NCI-H748 treated with DMSO at 0.1 percent for 48 hours (cell line): ENCODE measurements around the gene KIR3DL3.
A peak's percentile ranks its signal among the peaks of the same experiment; 100 is the strongest.
"Not testable (repeated sequence)": the region's sequence is repeated elsewhere in the genome, so short reads cannot be mapped to it uniquely, and the experiment has no call there.

Source experiments
- DNase-seq: peaks from one replicate; lab custom pipeline; 2025; lab: John Stamatoyannopoulos, UW

Gene KIR3DL3

DNA sequence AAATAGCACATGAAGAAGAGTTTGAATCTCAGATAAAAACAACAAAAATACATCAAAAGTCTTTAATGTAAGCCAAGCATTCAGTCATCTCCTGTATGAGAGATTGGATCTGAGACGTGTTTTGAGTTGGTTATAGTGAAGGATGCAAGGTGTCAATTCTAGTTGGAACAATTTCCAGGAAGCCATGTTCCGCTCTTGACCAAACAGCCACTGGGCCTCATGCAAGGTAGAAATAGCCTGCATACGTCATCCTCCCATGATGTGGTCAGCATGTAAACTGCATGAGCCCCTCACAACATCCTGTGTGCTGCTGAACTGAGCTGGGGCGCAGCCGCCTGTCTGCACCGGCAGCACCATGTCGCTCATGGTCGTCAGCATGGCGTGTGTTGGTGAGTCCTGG lies at the start of gene KIR3DL3:
KIR3DL3 (plus strand) TSS at position 301 of the 400 bp plus-strand sequence; CDS start at position 356, 55 bp downstream.
- no peak for DNase-seq

DNA sequence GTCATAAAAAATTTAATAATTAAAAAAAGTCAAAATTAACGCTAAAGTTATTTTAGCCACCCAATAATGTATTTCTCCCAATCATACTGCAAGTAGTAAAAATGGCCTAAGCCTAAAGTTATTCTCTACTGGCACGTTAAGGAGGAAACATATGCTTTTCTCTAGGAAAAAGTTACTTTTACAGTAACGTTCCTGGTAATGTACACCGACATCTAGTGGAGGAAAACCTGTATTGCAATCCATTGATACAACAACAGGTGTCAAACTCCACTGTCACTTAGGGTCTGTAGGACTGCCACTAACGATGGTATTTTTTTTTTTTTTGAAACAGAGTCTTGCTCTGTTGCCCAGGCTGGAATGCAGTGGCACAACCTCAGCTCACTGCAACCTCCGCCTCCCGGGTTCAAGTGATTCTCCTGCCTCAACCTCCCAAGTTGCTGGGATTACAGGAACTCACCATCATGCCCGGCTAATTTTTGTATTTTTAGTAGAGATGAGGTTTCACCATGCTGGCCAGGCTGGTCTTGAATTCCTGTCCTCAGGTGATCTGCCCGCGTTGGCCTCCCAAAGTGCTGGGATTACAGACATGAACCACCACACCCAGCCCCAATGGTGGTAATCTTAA lies 47.9 kb upstream of the KIR3DL3 start:
- peak; percentile 3 for DNase-seq

DNA sequence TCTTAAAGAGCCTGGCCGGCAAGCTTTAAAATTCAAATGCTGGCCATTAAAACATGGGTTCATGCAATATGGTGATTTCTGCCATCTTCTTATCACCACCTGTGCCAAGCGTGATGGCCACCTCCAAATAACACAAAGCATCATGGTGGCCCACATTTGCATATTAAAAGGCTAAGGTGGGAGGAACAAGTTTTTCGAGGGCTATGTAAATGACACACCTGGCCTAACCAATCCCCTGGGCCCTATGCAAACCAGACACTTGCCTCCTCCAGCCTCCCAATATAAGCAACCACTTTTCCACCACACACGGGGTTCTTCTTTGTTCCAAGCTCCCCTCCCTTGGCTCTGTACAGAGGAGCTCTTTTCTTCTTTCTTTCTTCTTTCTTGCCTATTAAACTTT lies 47.0 kb upstream of the KIR3DL3 start:
- no peak for DNase-seq

DNA sequence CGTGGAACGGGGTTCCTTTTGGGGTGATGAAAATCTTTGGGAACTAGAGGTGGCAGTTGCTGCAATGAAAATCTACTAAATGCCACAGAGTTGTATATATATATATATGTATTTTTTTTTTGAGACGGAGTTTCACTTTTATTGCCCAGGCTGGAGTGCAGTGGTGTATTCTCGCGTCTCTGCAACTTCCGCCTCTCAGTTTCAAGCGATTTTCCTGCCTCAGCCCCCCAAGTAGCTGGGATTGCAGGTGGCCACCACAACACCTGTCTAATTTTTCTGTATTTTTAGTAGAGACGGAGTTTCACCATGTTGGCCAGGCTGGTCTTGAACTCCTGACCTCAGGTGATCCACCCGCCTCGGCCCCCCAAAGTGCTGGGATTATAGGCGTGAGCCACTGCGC lies 42.6 kb upstream of the KIR3DL3 start:
- DNase-seq = not testable (repeated sequence)

DNA sequence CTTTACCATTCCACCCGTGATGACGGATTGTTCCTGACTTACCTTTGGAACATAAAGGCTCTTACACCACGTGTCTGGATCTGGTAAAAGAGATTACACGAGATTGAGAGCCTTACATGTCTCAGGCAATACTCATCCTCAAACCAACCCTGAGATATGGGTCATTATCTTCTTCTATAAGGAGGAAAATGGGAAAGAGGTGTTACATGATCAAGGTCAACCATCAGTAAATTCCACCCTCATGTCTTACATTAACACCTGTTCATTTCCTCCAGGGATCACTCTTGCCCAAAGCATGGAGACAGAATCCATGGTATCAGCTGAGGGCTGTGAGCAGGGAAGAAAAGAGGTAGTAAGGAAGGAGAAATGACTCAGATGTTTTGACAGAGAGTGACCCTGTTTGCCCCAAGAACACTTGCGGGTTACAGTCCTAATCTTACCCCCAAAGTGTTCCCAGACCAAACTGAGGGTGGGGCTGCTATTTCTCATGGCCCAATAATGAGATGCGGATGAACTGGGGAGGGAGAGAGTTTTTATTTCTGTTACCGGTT lies 41.9 kb upstream of the KIR3DL3 start:
- DNase-seq = no peak

DNA sequence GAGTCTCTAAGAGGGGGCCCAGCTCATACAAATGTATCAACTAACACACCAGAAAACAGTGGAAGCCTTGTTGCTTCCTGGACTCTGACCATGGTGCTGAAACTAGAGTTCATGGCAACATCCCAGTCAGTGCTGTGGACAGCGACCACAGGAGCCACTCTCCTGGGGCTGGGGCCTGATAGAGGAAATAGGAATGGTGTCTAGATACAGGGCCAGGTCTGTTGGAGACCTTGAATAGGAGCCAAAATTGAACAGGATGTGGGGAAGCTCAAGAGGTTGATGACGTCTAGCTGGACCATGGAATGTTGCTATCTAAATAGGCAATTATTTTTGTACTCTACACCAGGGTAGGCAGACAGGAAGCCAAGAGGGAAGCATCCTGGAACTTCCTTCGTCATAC lies 39.7 kb upstream of the KIR3DL3 start:
- DNase-seq = no peak

DNA sequence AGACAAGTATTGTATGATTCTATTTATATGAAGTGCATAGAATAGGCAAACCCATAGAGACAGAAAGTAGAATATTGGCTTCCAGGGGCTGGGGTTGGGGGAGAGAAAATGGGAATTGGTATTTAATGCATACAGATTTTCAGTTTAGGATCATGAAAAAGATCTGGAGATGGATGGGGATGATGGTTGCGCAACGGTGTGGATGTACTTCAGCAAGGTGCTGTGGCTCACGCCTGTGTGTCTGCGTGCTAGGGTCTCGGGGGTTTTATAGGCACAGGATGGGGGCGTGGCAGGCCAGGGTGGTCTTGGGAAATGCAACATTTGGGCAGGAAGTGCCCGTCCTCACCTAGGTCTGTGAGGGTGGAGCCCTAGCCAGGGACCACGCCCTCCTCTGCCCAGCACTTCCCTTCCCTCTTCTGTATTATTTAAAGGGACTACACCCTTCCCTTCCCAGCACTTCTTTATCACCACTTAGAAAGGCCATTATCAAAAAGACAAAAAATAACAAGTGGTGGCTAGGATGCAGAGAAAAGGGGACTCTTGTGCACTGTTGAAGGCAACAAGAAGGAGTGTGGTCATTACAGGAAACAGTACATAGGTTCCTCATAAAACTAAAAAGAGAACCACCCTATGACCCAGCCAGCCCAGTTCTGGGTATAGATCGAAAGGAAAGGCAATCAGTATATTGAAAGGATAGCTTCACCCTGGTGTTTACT lies 32.5 kb upstream of the KIR3DL3 start:
- DNase-seq = no peak

DNA sequence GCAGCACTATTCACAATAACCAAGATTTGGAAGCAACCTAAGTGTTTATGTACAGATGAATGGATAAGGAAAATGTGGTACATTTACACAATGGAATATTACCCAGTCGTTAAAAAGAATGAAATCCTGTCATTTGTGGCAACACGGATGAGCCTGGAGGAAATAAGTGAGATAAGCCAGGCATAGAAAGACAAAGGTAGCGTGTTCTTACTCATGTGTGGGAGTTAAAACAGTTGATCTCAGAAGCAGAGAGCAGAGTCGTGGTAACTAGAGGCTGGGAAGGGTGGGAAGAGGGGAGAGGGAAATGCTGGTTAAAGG lies 32.0 kb upstream of the KIR3DL3 start:
- no peak for DNase-seq

DNA sequence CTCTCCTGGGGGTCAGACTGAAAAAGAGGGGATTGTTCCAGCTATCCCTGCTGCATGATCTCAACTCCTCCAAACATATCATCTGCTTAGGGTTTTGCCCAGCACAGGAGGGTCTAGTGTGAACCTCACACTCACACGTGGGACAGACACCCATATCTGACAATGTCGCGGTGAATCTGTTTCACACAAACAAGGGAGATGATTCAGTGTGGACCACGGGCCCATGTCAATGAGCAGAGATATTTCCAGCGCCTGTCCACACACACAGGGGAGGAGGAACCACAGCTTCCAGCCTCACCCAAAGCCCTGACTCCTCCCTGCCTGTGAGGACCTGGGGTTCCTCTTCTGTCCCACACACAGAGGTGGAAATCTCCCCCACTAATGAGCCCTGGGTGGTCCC lies 29.6 kb upstream of the KIR3DL3 start:
- no peak for DNase-seq

DNA sequence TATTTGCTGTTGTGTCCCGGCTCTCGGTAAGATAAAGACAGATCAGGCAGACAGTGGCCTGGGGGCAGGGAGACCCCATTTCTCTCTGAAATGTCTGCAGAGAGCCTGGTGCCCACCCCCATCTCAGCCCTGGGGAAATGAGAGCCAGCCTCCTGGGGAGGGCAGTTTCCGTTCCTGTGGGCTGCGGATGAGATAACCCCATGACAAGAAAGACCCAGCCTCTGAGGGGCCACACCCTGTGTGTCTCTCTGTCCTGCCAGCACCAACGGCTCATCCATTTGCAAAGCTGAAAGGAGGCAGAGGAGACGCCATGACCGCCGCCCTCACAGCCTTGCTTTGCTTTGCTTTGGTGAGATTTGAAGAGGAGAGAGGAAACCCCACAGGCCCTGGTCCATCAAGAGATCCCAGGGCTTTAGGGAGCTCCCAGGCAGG lies 28.1 kb upstream of the KIR3DL3 start:
- DNase-seq = no peak

DNA sequence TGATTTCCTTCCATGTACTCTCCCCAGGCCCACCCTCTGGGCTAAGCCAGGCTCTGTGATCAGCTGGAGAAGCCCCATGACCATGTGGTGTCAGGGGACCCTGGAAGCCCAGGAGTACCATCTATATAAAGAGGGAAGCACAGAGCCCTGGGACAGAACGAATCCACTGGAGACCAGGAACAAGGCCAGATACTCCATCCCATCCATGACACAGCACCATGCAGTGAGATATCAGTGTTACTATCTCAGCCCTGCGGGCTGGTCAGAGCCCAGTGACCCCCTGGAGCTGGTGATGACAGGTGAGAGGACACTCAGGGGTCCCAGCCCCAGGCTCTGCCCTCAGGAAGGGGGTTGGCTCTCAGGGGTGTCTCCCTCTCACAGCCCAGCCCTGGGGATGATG lies 27.5 kb upstream of the KIR3DL3 start:
- DNase-seq = no peak

DNA sequence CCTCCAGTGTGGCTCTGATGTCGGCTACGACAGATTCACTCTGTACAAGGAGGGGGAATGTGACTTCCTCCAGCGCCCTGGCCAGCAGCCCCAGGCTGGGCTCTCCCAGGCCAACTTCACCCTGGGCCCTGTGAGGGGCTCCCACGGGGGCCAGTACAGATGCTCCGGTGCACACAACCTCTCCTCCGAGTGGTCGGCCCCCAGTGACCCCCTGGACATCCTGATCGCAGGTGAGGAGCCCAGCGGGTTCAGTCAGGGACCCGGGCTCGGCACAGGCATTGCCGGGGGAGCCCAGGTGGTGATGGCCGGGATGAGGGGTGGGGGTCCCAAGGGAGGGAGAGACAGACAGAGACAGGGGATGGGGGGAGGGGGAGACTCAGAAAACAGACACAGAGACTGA lies 26.5 kb upstream of the KIR3DL3 start:
- DNase-seq = not testable (repeated sequence)

DNA sequence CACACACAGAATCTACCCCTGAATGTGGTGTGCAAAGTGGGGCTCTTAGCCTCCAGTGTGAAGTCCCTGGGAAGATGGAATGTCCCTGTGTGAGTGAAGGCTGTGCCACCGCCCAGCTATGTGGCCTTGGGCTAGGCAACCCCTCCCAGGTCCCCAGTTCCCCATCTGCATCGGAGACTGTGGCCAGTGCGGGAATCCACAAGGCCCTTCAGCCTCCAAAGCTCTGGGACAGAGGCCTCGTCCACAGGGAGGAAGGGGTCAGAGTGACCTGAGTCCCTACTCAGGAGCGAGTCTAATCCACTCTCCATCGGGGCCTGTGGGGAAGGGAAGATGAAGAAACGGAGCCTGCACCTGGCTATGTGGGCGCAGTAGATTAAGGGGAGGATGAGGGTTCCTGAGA lies 19.3 kb upstream of the KIR3DL3 start:
- no peak for DNase-seq

DNA sequence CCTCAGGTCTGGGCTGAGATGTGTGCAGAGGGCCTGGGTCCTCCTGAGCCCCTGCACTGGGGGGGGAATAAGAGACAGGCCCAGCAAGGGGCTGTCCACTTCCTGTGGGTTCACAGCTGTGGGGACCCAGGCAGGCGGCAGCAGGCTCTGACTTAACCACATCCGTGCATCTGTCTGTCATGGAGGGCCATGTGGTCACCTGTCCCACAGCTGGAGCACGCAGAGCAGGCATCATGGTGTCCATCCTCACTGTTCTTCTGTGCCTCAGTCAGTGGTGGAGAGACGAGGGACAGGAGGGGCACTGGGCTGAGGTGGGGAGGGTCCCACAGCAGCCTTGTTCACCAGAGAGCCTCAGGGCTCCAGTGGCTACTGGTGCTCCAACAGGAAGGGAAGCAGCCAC lies 16.3 kb upstream of the KIR3DL3 start:
- no peak for DNase-seq

DNA sequence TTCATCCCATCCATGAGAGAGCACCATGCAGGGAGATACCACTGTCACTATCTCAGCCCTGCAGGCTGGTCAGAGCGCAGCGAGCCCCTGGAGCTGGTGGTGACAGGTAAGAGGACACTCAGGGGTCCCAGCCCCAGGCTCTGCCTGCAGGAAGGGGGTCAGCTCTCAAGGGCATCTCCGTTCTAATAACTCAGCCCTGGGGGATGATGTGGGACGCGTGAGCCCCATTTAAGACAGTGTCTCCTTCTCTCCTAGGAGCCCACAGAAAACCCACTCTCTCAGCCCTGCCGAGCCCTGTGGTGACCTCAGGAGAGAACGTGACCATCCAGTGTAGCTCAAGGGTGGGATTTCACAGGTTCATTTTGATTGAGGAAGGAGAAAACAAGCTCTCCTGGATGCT lies 15.5 kb upstream of the KIR3DL3 start:
- DNase-seq = peak; percentile 65

DNA sequence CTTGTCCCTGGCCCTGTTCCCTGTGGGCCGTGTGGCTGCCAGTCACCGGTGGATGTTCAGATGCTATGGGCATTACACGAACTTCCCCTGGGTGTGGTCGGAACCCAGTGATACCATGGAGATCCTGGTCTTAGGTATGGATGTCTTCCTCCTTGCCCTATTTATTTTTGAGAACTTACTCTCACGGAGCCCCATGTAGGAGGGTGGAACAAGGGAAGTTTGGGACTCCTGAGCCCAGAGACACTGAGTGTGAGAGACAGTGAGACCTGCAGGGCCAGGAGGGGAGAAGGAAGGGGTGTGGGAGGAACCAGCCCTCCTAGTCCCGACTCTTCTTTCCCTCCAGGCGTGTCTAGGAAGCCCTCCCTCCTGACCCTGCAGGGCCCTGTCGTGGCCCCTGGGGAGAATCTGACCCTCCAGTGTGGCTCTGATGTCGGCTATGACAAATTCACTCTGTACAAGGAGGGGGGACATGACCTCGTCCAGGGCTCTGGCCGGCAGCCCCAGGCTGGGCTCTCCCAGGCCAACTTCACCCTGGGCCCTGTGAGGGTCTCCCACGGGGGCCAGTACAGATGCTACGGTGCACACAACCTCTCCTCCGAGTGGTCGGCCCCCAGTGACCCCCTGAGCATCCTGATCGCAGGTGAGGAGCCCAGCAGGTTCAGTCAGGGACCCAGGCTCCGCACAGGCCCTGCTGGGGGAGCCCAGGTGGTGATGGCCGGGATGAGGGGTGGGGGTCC lies 14.9 kb upstream of the KIR3DL3 start:
- DNase-seq = no peak

DNA sequence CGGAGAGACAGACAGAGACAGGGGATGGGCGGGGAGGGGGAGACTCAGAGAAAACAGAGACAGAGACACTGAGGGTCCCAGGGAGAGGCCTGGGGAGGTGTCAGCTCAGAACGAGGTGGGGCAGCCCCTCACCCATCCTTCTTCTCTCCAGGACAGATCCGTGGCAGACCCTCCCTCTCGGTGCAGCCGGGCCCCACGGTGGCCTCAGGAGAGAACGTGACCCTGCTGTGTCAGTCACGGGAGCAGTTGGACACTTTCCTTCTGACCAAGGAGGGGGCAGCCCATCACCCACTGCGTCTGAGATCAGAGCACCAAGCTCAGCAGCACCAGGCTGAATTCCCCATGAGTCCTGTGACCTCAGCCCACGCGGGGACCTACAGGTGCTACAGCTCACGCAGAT lies 14.3 kb upstream of the KIR3DL3 start:
- DNase-seq = not testable (repeated sequence)

DNA sequence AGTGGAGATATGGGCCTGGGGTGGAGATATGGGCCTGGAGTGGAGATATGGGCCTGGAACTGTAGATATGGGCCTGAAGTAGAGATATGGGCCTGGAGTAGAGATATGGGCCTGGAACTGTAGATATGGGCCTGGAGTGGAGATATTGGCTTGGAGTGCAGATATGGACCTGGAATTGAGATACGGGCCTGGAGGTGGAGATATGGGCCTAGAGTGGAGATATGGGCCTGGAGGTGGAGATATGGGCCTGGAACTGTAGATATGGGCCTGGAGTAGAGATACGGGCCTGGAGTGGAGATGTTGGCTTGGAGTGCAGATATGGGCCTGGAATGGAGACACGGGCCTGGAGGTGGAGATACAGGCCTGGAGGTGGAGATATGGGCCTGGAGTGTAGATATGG lies 402 bp downstream of the KIR3DL3 start:
- no peak for DNase-seq

DNA sequence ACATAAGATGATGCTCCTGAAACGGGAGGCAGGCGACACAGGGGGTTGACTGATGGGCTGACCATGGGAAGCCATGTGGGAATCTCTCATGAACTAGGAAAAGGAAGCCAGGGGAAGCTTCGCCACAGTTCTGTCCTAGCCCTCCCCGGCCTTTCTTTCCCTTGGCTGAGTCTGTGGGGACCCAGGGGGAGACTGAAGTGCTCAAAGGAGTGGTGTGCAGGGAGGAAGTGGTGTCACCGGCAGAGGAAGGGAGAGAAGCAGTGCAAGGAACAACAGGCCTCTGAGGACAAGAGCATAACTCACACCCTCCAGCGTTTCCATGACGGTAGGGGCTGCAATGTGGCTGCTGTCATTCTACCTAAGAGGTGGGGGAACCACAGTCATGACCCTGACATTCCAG lies 1.1 kb downstream of the KIR3DL3 start:
- DNase-seq = no peak

DNA sequence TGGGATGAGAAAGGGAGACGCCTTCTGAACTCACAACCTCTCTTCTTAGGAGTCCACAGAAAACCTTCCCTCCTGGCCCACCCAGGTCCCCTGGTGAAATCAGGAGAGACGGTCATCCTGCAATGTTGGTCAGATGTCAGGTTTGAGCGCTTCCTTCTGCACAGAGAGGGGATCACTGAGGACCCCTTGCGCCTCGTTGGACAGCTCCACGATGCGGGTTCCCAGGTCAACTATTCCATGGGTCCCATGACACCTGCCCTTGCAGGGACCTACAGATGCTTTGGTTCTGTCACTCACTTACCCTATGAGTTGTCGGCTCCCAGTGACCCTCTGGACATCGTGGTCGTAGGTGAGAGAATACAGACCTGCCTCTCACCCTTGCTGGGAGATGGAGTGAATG lies 3.3 kb downstream of the KIR3DL3 start:
- DNase-seq = no peak

DNA sequence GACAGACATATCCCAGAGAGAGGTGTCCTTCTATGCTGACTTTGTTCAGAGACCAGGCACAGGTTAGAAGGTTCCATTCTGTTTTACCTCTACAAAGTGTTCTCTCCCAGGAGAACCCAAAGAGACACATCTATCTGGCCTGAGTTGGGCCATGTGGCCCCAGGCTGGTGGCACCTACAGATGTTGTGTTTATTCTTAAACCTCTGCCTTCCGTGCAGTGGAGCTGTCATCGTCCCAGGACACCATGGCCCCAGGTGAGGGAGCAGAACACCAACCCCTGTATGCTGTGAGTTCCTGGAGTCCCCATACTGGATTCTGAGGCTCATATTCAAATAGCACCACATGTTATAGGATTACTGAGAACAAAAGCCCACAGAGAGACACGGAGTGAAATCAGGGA lies 3.9 kb downstream of the KIR3DL3 start:
- no peak for DNase-seq

DNA sequence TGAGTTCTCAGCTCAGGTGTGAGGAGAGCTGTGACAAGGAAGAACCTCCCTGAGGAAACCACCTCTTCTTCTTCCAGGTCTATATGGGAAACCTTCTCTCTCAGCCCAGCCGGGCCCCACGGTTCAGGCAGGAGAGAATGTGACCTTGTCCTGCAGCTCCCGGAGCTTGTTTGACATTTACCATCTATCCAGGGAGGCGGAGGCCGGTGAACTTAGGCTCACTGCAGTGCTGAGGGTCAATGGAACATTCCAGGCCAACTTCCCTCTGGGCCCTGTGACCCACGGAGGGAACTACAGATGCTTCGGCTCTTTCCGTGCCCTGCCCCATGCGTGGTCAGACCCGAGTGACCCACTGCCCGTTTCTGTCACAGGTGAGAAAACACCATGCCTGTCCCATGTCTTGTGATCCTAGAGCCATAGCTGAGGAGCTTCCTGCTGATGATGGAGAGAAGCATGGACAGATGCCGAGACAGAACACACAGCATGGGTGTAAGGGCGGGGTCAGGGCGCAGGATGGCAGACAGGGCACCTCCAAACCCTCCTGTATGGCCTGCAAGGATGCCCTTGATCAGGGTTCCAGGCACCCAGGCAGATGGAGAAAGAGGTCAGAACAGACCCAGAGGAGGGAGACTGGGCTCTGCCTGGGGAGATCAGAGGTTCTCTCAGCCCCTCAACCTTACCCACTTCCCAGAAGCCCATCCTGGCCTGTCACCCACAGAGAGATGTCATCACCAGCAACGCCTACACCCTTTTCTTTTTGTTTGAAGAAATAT lies 5.4 kb downstream of the KIR3DL3 start:
- no peak for DNase-seq
